Measurements from ENCODE around the gene CHMP4B. TPM values are rescaled to one million over a fixed set of nuclear protein-coding genes. Genes with fewer than 3 reads are reported as not detected.

CHMP4B gene, protein sequence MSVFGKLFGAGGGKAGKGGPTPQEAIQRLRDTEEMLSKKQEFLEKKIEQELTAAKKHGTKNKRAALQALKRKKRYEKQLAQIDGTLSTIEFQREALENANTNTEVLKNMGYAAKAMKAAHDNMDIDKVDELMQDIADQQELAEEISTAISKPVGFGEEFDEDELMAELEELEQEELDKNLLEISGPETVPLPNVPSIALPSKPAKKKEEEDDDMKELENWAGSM
- 139 to 161 TPM (median 156 TPM) in 5 replicates for total RNA-seq (2022; extraction: Qiagen RNA extraction)

DNA sequence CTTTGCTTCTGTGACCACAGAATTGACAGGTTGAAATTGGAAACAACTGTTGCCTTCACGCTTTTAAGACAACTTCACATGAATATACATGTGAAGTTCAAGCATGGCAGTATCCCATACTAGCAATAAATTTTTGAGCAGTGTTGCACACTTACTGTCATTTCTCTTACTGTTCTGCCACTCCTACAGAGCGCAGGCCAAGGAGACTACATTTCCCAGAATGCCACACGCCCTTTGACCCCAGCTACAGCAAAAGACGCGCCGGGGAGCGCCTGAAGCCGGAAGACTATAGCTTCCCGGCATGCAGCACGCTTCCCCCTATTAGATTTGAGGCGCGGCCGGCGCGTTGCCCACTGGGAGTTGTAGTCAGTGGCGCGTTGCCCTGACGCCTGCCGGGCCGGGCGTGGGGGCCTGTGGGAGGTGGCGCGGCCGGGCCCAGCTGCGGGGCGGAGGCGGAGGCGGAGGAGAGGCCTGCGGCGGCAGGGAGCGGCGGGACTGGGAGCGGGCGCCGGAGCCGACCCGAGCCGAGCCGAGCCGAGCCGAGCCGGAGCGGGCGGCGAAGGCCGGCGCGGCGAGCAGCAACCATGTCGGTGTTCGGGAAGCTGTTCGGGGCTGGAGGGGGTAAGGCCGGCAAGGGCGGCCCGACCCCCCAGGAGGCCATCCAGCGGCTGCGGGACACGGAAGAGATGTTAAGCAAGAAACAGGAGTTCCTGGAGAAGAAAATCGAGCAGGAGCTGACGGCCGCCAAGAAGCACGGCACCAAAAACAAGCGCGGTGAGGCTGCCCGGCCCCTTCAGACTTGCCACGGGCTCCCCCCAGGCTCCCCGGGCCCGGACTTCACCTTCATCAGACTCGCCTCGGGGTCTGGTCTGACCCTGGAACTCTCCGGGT, at the start of gene CHMP4B:
TSS of gene CHMP4B (plus strand) at position 464 of the 891 bp plus-strand sequence. CDS start at position 585, 121 bp downstream.

Other genes starting within 250 kb of the CHMP4B start
- gene C20orf144, start 149.0 kb upstream of the CHMP4B start, total RNA-seq (2022; extraction: Qiagen RNA extraction), result 0.08 to 0.13 TPM (median 0.11 TPM) in 3 of 5 replicates, not detected in the others
- gene ACTL10, start 144.4 kb upstream of the CHMP4B start, total RNA-seq (2022; extraction: Qiagen RNA extraction), result not detected in 5 replicates
- 8.9 to 12.4 TPM (median 11.6 TPM) in 5 replicates for gene NECAB3, start 136.9 kb upstream of the CHMP4B start, total RNA-seq (2022; extraction: Qiagen RNA extraction)
- gene E2F1, start 125.0 kb upstream of the CHMP4B start, total RNA-seq (2022; extraction: Qiagen RNA extraction), result 22.1 to 28.8 TPM (median 28.2 TPM) in 5 replicates
- gene PXMP4, start 91.0 kb upstream of the CHMP4B start, total RNA-seq (2022; extraction: Qiagen RNA extraction), result 5.2 to 7.8 TPM (median 6.5 TPM) in 5 replicates
- 2.7 to 4.7 TPM (median 3.9 TPM) in 5 replicates for gene ZNF341, start 79.4 kb upstream of the CHMP4B start, total RNA-seq (2022; extraction: Qiagen RNA extraction)
- 126 to 162 TPM (median 158 TPM) in 5 replicates for gene RALY, start 182.6 kb downstream of the CHMP4B start, total RNA-seq (2022; extraction: Qiagen RNA extraction)